ENCODE results near the gene SETBP1. TPM values are rescaled to one million over a fixed set of nuclear protein-coding genes. Genes with fewer than 3 reads are reported as not detected.

SETBP1 gene
- total RNA-seq, 1 donor from 2014 or later: 12.0 TPM

DNA sequence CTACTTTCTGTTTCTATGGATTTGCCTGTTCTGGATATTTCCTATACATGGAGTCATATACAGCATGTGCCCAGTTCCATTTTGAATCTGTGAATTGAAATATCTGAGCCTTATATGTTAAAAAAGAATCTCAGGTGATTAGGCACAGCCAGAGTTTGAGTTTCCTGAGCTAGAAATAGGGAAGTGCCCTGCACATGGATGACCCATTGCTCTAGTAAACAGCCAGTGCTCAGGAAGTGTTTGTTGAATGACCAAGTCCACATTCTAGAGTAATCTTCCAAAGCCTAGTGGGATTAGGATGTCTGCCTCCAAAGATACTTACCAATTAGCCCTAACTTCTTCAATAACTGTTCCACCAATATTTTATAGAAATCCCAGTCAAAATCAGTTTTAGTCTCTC, 165.8 kb downstream of the SETBP1 start:
- Mint-ChIP-seq H3K4me3 (no peak overlapping the region), H3K36me3 (peaks cover 26% of the 10 kb centered on the region), H3K9me3 (peaks cover 23% of the 10 kb centered on the region), H3K27me3 (ENCODE audit: insufficient read depth, low read depth) (peaks cover 2% of the 10 kb centered on the region), H3K4me1 (peaks cover 36% of the 10 kb centered on the region), H3K27ac (no peak overlapping the region)
- Histone ChIP-seq H2AFZ (replicated peaks) (no peak overlapping the region), H3K9me3 (ENCODE audit: low read depth) (no peaks in the 10 kb centered on the region), H3K27me3 (no peaks in the 10 kb centered on the region), H3K79me2 (ENCODE audit: low read depth) (no peaks in the 10 kb centered on the region), H3K27ac (no peak overlapping the region), H3K4me3 (no peak overlapping the region), H3K4me2 (no peak overlapping the region), H3K9ac (no peak overlapping the region), H3F3A (ENCODE audit: low read depth) (no peaks in the 10 kb centered on the region), H3K4me1 (no peaks in the 10 kb centered on the region), H4K20me1 (ENCODE audit: low read depth) (no peaks in the 10 kb centered on the region), H3K36me3 (no peaks in the 10 kb centered on the region)
- DNase-seq (ENCODE audit: low spot score): no peak
- TF ChIP-seq EZH2phosphoT487 (IDR thresholded peaks at IDR 0.05) (no peak), EZH2 (IDR thresholded peaks at IDR 0.05) (no peak)
- TF ChIP-seq, protein P1, sequence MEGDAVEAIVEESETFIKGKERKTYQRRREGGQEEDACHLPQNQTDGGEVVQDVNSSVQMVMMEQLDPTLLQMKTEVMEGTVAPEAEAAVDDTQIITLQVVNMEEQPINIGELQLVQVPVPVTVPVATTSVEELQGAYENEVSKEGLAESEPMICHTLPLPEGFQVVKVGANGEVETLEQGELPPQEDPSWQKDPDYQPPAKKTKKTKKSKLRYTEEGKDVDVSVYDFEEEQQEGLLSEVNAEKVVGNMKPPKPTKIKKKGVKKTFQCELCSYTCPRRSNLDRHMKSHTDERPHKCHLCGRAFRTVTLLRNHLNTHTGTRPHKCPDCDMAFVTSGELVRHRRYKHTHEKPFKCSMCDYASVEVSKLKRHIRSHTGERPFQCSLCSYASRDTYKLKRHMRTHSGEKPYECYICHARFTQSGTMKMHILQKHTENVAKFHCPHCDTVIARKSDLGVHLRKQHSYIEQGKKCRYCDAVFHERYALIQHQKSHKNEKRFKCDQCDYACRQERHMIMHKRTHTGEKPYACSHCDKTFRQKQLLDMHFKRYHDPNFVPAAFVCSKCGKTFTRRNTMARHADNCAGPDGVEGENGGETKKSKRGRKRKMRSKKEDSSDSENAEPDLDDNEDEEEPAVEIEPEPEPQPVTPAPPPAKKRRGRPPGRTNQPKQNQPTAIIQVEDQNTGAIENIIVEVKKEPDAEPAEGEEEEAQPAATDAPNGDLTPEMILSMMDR (IDR thresholded peaks at IDR 0.05): no peak

DNA sequence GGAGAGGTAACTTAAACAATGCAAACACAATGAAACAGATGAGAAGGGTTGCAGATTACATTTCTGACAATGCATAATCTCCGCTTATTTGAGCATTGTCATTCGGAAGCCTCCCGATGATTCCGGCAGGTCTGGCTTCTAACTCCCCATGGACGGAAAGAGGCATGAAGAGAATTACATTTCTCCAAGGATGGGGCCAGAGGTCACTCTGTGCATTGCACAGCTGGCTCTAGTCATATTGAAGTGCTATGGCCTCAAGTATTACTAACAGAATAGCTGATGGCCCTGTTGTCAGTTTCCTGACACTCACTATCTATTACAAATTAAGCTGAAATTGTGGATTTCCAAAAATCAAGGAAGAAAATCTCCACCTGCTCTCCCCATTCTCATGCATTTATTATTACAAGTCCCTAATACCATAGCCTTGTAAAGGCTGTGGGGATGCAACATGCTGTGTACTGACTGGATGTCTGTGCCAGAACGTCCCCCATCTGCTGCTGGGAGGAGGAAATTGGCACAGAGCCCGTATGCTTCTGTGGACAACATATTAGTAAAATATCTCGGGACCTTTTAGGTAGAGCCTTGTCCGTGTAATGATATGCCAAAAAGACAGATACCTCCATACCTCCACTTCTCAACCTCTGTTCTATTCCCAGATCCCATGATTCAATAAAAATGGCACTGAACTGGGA, 168.1 kb downstream of the SETBP1 start:
- Histone ChIP-seq H4K20me1 (ENCODE audit: low read depth) (no peaks in the 10 kb centered on the region), H3K9me3 (ENCODE audit: low read depth) (no peaks in the 10 kb centered on the region), H3K79me2 (ENCODE audit: low read depth) (no peaks in the 10 kb centered on the region), H3K36me3 (no peaks in the 10 kb centered on the region), H2AFZ (replicated peaks) (no peak overlapping the region), H3F3A (ENCODE audit: low read depth) (no peaks in the 10 kb centered on the region), H3K4me3 (no peak overlapping the region), H3K9ac (no peak overlapping the region), H3K27ac (no peak overlapping the region), H3K4me2 (no peak overlapping the region), H3K27me3 (no peaks in the 10 kb centered on the region), H3K4me1 (no peaks in the 10 kb centered on the region)
- TF ChIP-seq EZH2 (IDR thresholded peaks at IDR 0.05) (no peak), EZH2phosphoT487 (IDR thresholded peaks at IDR 0.05) (no peak)
- TF ChIP-seq, protein P1 (IDR thresholded peaks at IDR 0.05): no peak
- no peak overlapping the region for H3K4me3 Mint-ChIP-seq
- no peak for DNase-seq (ENCODE audit: low spot score)
- H3K9me3 Mint-ChIP-seq: peaks cover 15% of the 10 kb centered on the region
- peaks cover 47% of the 10 kb centered on the region for H3K4me1 Mint-ChIP-seq
- H3K27ac Mint-ChIP-seq: no peak overlapping the region
- peaks cover 2% of the 10 kb centered on the region for H3K27me3 Mint-ChIP-seq (ENCODE audit: insufficient read depth, low read depth)
- peaks cover 19% of the 10 kb centered on the region for H3K36me3 Mint-ChIP-seq

DNA sequence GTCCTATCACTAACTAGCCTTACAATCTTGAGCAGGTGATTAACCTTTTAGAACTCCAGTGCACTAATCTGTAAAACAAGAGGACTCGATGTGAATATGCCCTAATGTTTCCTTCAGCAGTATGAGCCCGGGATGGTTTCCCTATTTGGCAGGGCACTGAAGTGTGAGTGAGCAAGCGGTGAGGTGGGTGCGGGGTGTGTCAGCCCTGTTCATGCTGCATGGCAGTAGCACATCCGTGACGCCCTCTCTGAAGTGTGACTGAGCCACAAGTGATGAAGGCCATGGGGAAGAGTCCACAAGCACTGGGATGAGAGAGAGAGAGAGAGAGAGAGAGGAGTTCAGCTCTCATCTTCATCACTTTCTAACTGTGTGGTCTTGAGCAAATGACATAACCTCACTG, 168.7 kb downstream of the SETBP1 start:
- Histone ChIP-seq H3K27me3 (no peaks in the 10 kb centered on the region), H2AFZ (replicated peaks) (no peak overlapping the region), H3K79me2 (ENCODE audit: low read depth) (no peaks in the 10 kb centered on the region), H3F3A (ENCODE audit: low read depth) (no peaks in the 10 kb centered on the region), H3K4me3 (no peak overlapping the region), H3K36me3 (no peaks in the 10 kb centered on the region), H3K27ac (no peak overlapping the region), H3K4me1 (no peaks in the 10 kb centered on the region), H3K4me2 (no peak overlapping the region), H3K9ac (no peak overlapping the region), H4K20me1 (ENCODE audit: low read depth) (no peaks in the 10 kb centered on the region), H3K9me3 (ENCODE audit: low read depth) (no peaks in the 10 kb centered on the region)
- H3K27me3 Mint-ChIP-seq (ENCODE audit: insufficient read depth, low read depth): peaks cover 2% of the 10 kb centered on the region
- H3K4me1 Mint-ChIP-seq: peaks cover 48% of the 10 kb centered on the region
- H3K4me3 Mint-ChIP-seq: no peak overlapping the region
- peaks cover 19% of the 10 kb centered on the region for H3K36me3 Mint-ChIP-seq
- DNase-seq (ENCODE audit: low spot score): no peak
- peaks cover 11% of the 10 kb centered on the region for H3K9me3 Mint-ChIP-seq
- TF ChIP-seq EZH2 (IDR thresholded peaks at IDR 0.05) (no peak), EZH2phosphoT487 (IDR thresholded peaks at IDR 0.05) (no peak)
- TF ChIP-seq, protein P1 (IDR thresholded peaks at IDR 0.05): no peak
- no peak overlapping the region for H3K27ac Mint-ChIP-seq

All from neural progenitor cell (in vitro differentiated cells).